HepG2 (cell line): ENCODE data around the gene RBMS2.

Source experiments
- MXD4 ChIP-seq: IDR thresholded peaks from 2 replicates; pipeline ENCODE4 v1.6.1; 2016; ENCODE audit warnings: mild to moderate bottlenecking, missing biosample characterization, missing genetic modification reagents
- POLR2AphosphoS5 ChIP-seq: IDR thresholded peaks from 2 replicates; pipeline ENCODE4 v1.6.1; 2012; ENCODE audit warnings: low read depth, low read length
- XRCC5 ChIP-seq: fragments of 200-400 bp; formaldehyde crosslinking; optimal IDR thresholded peaks from 2 replicates; pipeline ENCODE3; 2017; ENCODE audit warnings: mild to moderate bottlenecking, low read length
- ZFAT ChIP-seq: sonication (generic); formaldehyde crosslinking; conservative IDR thresholded peaks from 2 replicates; pipeline ENCODE4 v1.8.1; 2023; ENCODE audit warnings: missing genetic modification reagents, inconsistent platforms
- TF ChIP-seq, protein P1 (sequence below): sonication (generic); formaldehyde crosslinking; IDR thresholded peaks from 2 replicates; pipeline ENCODE4 v1.4.0; 2020; ENCODE audit warnings: missing genetic modification reagents

DNA sequence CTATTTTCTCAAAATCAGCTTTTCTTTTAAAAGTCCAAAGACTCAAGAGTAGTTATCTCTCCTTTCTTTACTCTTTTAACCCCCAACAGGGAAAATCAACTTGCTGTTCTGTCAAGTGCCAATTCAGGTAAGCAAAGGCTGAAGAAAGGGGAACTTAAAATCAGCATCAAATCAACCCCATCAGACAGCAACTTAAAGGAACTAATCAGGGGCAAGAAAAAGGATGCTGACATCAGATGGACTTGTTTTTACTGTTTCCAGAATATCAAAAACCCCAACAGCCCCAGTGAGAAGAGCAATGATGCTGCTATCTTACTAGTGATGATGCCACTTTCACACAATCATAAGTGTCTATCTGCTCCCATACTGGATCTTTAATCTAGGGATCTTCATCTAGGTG lies 105.1 kb downstream of the RBMS2 start:
- TF ChIP-seq XRCC5 (no peak), POLR2AphosphoS5 (no peak), MXD4 (CRISPR knock-in tag) (no peak), ZFAT (CRISPR knock-in tag) (no peak)
- TF ChIP-seq, protein P1, sequence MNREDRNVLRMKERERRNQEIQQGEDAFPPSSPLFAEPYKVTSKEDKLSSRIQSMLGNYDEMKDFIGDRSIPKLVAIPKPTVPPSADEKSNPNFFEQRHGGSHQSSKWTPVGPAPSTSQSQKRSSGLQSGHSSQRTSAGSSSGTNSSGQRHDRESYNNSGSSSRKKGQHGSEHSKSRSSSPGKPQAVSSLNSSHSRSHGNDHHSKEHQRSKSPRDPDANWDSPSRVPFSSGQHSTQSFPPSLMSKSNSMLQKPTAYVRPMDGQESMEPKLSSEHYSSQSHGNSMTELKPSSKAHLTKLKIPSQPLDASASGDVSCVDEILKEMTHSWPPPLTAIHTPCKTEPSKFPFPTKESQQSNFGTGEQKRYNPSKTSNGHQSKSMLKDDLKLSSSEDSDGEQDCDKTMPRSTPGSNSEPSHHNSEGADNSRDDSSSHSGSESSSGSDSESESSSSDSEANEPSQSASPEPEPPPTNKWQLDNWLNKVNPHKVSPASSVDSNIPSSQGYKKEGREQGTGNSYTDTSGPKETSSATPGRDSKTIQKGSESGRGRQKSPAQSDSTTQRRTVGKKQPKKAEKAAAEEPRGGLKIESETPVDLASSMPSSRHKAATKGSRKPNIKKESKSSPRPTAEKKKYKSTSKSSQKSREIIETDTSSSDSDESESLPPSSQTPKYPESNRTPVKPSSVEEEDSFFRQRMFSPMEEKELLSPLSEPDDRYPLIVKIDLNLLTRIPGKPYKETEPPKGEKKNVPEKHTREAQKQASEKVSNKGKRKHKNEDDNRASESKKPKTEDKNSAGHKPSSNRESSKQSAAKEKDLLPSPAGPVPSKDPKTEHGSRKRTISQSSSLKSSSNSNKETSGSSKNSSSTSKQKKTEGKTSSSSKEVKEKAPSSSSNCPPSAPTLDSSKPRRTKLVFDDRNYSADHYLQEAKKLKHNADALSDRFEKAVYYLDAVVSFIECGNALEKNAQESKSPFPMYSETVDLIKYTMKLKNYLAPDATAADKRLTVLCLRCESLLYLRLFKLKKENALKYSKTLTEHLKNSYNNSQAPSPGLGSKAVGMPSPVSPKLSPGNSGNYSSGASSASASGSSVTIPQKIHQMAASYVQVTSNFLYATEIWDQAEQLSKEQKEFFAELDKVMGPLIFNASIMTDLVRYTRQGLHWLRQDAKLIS (CRISPR knock-in tag): no peak
